ENCODE measurements around the gene PCBP4. TPM values are rescaled to one million over a fixed set of nuclear protein-coding genes. Genes with fewer than 3 reads are reported as not detected.

Gene PCBP4
- polyA plus RNA-seq, 3 donors: 0.09 to 1.3 (median 0.22) TPM

GRCh38 chr3:52004906-52005395, 37.7 kb upstream of the PCBP4 start:
- no peak overlapping the region for H3K4me3 Mint-ChIP-seq
- no peak for DNase-seq
- TF ChIP-seq CTCF (IDR thresholded peaks at IDR 0.05): no peak
- Histone ChIP-seq H3K4me2 (replicated peaks; ENCODE audit: extremely low read depth, low read length, poor library complexity, severe bottlenecking) (no peak overlapping the region), H3K9ac (ENCODE audit: insufficient read depth, low read length, poor library complexity, severe bottlenecking) (no peak overlapping the region), H3K9me3 (replicated peaks in 1 of 2; ENCODE audit: control insufficient read depth in 1 of 2, insufficient read depth in 1 of 2, low read length in 2 of 2) (no peaks in the 10 kb centered on the region), H4K20me1 (ENCODE audit: insufficient read depth, low read length) (no peaks in the 10 kb centered on the region), H2AFZ (ENCODE audit: insufficient read depth, low read depth, low read length, poor library complexity, severe bottlenecking) (peak overlapping the region; percentile 59), H3K27me3 (ENCODE audit: control insufficient read depth in 2 of 2, insufficient read depth in 2 of 2, low read length in 2 of 2) (no peaks in the 10 kb centered on the region), H3K4me3 (replicated peaks in 1 of 3; ENCODE audit: low read depth in 2 of 3, low read length in 3 of 3) (no peak overlapping the region), H3K4me1 (ENCODE audit: control insufficient read depth in 1 of 2, insufficient read depth in 2 of 2, low read length in 2 of 2) (peaks cover 22 to 29% of the 10 kb centered on the region in 2 donors), H3K36me3 (replicated peaks in 1 of 2; ENCODE audit: control insufficient read depth in 1 of 2, insufficient read depth in 2 of 2, low read length in 2 of 2) (no peaks in the 10 kb centered on the region), H3K79me2 (ENCODE audit: insufficient read depth, low read length) (no peaks in the 10 kb centered on the region), H3K27ac (ENCODE audit: low read depth in 1 of 2, low read length in 2 of 2) (no peak overlapping the region)
- no peak overlapping the region for H3K27ac Mint-ChIP-seq
- H3K27me3 Mint-ChIP-seq (ENCODE audit: low read depth in 3 of 3): peaks cover 0 to 7% (median 5%) of the 10 kb centered on the region in 3 donors
- H3K9me3 Mint-ChIP-seq: no peaks in the 10 kb centered on the region
- WGBS (ENCODE audit: insufficient coverage): 94% methylated on average over 4 of the region's 4 CpGs
- intact Hi-C loops (cut with micrococcal nuclease): loop anchor here in 1 of 2 donors (5.0 kb wide), 1 partner anchor 47 kb away; no protein-coding TSS in a partner anchor
- peaks cover 23% of the 10 kb centered on the region for H3K4me1 Mint-ChIP-seq
- H3K36me3 Mint-ChIP-seq: no peaks in the 10 kb centered on the region

- H3K9ac ChIP-seq (ENCODE audit: insufficient read depth, low read length, poor library complexity, severe bottlenecking): no peak overlapping the region
- Mint-ChIP-seq H3K9me3 (no peaks in the 10 kb centered on the region), H3K4me3 (no peak overlapping the region), H3K36me3 (no peaks in the 10 kb centered on the region), H3K27ac (no peak overlapping the region), H3K4me1 (peaks cover 23% of the 10 kb centered on the region), H3K27me3 (ENCODE audit: low read depth in 3 of 3) (peaks cover 0 to 7% (median 5%) of the 10 kb centered on the region in 3 donors)
- intact Hi-C loops (cut with micrococcal nuclease): loop anchor here in 1 of 2 donors (5.0 kb wide), 1 partner anchor 48 kb away; no protein-coding TSS in a partner anchor
- no peak overlapping the region for H3K27ac ChIP-seq (ENCODE audit: low read depth in 1 of 2, low read length in 2 of 2)
- DNase-seq: no peak
- 91% methylated on average over 8 of the region's 16 CpGs for WGBS (ENCODE audit: insufficient coverage)
- H3K4me2 ChIP-seq (replicated peaks; ENCODE audit: extremely low read depth, low read length, poor library complexity, severe bottlenecking): no peak overlapping the region
- H4K20me1 ChIP-seq (ENCODE audit: insufficient read depth, low read length): no peaks in the 10 kb centered on the region
- H2AFZ ChIP-seq (ENCODE audit: insufficient read depth, low read depth, low read length, poor library complexity, severe bottlenecking): no peak overlapping the region
- no peaks in the 10 kb centered on the region for H3K27me3 ChIP-seq (ENCODE audit: control insufficient read depth in 2 of 2, insufficient read depth in 2 of 2, low read length in 2 of 2)
- peaks cover 22 to 29% of the 10 kb centered on the region in 2 donors for H3K4me1 ChIP-seq (ENCODE audit: control insufficient read depth in 1 of 2, insufficient read depth in 2 of 2, low read length in 2 of 2)
- TF ChIP-seq CTCF (IDR thresholded peaks at IDR 0.05): no peak
- H3K36me3 ChIP-seq (replicated peaks in 1 of 2; ENCODE audit: control insufficient read depth in 1 of 2, insufficient read depth in 2 of 2, low read length in 2 of 2): no peaks in the 10 kb centered on the region
- H3K4me3 ChIP-seq (replicated peaks in 1 of 3; ENCODE audit: low read depth in 2 of 3, low read length in 3 of 3): no peak overlapping the region
- H3K79me2 ChIP-seq (ENCODE audit: insufficient read depth, low read length): no peaks in the 10 kb centered on the region
- H3K9me3 ChIP-seq (replicated peaks in 1 of 2; ENCODE audit: control insufficient read depth in 1 of 2, insufficient read depth in 1 of 2, low read length in 2 of 2): no peaks in the 10 kb centered on the region
Observed at GRCh38 chr3:52004163-52004787, 37.0 kb upstream of the PCBP4 start.

All from CD14-positive monocyte (primary cell).